ENCODE data around the gene DNAJC28.
"Not testable (repeated sequence)": the region's sequence is repeated elsewhere in the genome, so short reads cannot be mapped to it uniquely, and the experiment has no call there.

DNAJC28 gene

GRCh38 chr21:33491373-33492102 is at the start of gene DNAJC28:
Gene DNAJC28, minus strand, starts transcription at chr21:33491716. Its CDS starts 2,323 bp downstream, at chr21:33489393.
- peak; percentile 93 to 95 for DNase-seq

GRCh38 chr21:33541105-33541711 is 49.7 kb upstream of the DNAJC28 start:
- DNase-seq = peak; percentile 28 to 50

GRCh38 chr21:33540711-33541104 is 49.2 kb upstream of the DNAJC28 start:
- DNase-seq = no peak

- no peak for DNase-seq
Observed at GRCh38 chr21:33539616-33540015, 48.1 kb upstream of the DNAJC28 start.

- DNase-seq = no peak
Observed at GRCh38 chr21:33537212-33537611, 45.7 kb upstream of the DNAJC28 start.

- no peak for DNase-seq
Observed at GRCh38 chr21:33531007-33531406, 39.5 kb upstream of the DNAJC28 start.

- DNase-seq = no peak
Observed at GRCh38 chr21:33522953-33523349, 31.4 kb upstream of the DNAJC28 start.

GRCh38 chr21:33522297-33522952 is 30.9 kb upstream of the DNAJC28 start:
- no peak for DNase-seq

GRCh38 chr21:33518899-33519298 is 27.4 kb upstream of the DNAJC28 start:
- DNase-seq = no peak

- no peak for DNase-seq
Observed at GRCh38 chr21:33514229-33514628, 22.7 kb upstream of the DNAJC28 start.

GRCh38 chr21:33512481-33512880 is 21.0 kb upstream of the DNAJC28 start:
- DNase-seq = no peak

- no peak for DNase-seq
Observed at GRCh38 chr21:33511639-33512038, 20.1 kb upstream of the DNAJC28 start.

- DNase-seq = no peak
Observed at GRCh38 chr21:33510826-33511225, 19.3 kb upstream of the DNAJC28 start.

GRCh38 chr21:33507003-33507402 is 15.5 kb upstream of the DNAJC28 start:
- DNase-seq = not testable (repeated sequence)

- DNase-seq = no peak
Observed at GRCh38 chr21:33505833-33506232, 14.3 kb upstream of the DNAJC28 start.

- DNase-seq = no peak
Observed at GRCh38 chr21:33496345-33496744, 4.8 kb upstream of the DNAJC28 start.

GRCh38 chr21:33495743-33496142 is 4.2 kb upstream of the DNAJC28 start:
- DNase-seq = no peak

- DNase-seq = no peak
Observed at GRCh38 chr21:33493756-33494155, 2.2 kb upstream of the DNAJC28 start.

GRCh38 chr21:33492571-33492970 is 1.1 kb upstream of the DNAJC28 start:
- DNase-seq = no peak

- no peak for DNase-seq
Observed at GRCh38 chr21:33490991-33491372, 534 bp downstream of the DNAJC28 start.

- no peak for DNase-seq
Observed at GRCh38 chr21:33488936-33489335, 2.6 kb downstream of the DNAJC28 start.

- no peak for DNase-seq
Observed at GRCh38 chr21:33487996-33488395, 3.5 kb downstream of the DNAJC28 start.

- no peak for DNase-seq
Observed at GRCh38 chr21:33481314-33481943, 10.1 kb downstream of the DNAJC28 start.
